ENCODE measurements around the gene WDFY4.

GRCh38 chr10:48786606-48787282 lies 102.1 kb downstream of the WDFY4 start:
- TF ChIP-seq EZH2 (IDR thresholded peaks at IDR 0.05) (no peak), ZFX (IDR thresholded peaks at IDR 0.05) (no peak), POLR2A (IDR thresholded peaks at IDR 0.05; ENCODE audit: borderline replicate concordance, extremely low read depth, insufficient read depth, insufficient read length) (no peak), EGR1 (IDR thresholded peaks at IDR 0.05; ENCODE audit: low read depth) (no peak), SP1 (IDR thresholded peaks at IDR 0.05; ENCODE audit: low read depth) (no peak), FOSL1 (IDR thresholded peaks at IDR 0.05; ENCODE audit: low read depth) (no peak), POLR2AphosphoS5 (IDR thresholded peaks at IDR 0.05; ENCODE audit: low read depth, low read length) (no peak), RAD21 (IDR thresholded peaks at IDR 0.05; ENCODE audit: low read depth) (no peak), YY1 (IDR thresholded peaks at IDR 0.05; ENCODE audit: extremely low read depth, insufficient replicate concordance, low read depth, low read length) (no peak)
- TF ChIP-seq, protein P1, sequence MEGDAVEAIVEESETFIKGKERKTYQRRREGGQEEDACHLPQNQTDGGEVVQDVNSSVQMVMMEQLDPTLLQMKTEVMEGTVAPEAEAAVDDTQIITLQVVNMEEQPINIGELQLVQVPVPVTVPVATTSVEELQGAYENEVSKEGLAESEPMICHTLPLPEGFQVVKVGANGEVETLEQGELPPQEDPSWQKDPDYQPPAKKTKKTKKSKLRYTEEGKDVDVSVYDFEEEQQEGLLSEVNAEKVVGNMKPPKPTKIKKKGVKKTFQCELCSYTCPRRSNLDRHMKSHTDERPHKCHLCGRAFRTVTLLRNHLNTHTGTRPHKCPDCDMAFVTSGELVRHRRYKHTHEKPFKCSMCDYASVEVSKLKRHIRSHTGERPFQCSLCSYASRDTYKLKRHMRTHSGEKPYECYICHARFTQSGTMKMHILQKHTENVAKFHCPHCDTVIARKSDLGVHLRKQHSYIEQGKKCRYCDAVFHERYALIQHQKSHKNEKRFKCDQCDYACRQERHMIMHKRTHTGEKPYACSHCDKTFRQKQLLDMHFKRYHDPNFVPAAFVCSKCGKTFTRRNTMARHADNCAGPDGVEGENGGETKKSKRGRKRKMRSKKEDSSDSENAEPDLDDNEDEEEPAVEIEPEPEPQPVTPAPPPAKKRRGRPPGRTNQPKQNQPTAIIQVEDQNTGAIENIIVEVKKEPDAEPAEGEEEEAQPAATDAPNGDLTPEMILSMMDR (IDR thresholded peaks at IDR 0.05 in 2 of 3, conservative IDR thresholded peaks at IDR 0.05 in 1 of 3; ENCODE audit: borderline replicate concordance in 1 of 3, insufficient read depth in 1 of 3, low read depth in 2 of 3, low read length in 2 of 3): no peak
- TF ChIP-seq, protein P2, sequence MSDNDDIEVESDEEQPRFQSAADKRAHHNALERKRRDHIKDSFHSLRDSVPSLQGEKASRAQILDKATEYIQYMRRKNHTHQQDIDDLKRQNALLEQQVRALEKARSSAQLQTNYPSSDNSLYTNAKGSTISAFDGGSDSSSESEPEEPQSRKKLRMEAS (IDR thresholded peaks at IDR 0.05): no peak
